Measurements from ENCODE around the gene PAX5.

Gene PAX5

DNA sequence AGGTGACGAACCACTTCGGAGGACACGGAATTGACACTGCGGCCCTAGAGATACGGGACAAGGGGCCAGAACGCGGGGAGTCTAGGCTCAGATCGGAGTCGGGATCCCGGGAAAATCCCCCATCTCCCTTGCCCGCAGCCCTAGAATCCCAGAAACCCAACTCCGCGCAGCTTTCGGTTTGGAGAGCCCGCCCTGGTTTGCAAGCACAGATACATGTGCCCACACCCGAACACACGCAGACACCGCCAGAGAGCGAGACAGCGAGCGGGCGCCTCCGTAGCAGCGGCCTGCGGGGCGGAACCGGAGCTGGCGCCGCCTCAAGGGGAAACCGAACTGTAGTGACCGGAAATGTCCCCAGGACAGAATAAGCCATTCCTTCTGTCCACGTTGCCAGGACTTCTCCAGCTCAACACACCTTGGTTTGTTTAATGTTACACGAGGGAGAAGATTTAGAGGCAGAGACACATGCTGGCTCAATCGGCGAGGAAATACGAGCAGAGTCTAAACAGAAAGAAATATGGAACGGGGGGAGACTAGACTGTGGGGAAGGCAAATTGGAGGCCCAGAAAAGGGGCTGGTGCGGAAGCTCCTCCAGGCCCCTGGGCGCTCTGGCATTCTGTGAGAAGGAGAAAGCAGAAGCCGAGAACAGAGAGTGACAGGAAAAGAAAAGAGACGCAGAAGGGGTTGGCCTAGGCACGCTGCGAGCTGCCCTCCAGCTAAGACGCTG, 2.9 kb upstream of the PAX5 start:
- DNase-seq: peak; percentile 86

DNA sequence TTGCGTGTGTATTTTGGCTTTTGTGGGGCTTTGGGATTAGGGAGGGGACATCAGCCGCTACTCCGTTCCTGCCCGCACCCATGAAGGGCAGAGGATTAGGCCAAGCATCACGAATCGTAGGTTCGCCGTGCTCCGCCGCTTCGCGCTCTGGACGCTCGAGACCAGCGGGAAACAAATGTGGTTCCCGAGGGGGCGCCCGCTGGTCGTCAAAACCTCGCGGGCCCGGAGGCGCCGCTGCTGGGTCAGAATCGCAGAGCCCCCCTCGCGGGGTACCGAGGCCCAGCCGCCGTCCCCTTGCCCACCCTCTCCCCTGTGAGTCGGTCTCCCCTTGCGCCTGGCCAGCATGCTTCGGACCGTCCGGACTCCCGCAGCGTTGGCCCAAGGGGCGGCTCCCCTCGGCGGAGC, 2.3 kb upstream of the PAX5 start:
- peak; percentile 80 for DNase-seq

DNA sequence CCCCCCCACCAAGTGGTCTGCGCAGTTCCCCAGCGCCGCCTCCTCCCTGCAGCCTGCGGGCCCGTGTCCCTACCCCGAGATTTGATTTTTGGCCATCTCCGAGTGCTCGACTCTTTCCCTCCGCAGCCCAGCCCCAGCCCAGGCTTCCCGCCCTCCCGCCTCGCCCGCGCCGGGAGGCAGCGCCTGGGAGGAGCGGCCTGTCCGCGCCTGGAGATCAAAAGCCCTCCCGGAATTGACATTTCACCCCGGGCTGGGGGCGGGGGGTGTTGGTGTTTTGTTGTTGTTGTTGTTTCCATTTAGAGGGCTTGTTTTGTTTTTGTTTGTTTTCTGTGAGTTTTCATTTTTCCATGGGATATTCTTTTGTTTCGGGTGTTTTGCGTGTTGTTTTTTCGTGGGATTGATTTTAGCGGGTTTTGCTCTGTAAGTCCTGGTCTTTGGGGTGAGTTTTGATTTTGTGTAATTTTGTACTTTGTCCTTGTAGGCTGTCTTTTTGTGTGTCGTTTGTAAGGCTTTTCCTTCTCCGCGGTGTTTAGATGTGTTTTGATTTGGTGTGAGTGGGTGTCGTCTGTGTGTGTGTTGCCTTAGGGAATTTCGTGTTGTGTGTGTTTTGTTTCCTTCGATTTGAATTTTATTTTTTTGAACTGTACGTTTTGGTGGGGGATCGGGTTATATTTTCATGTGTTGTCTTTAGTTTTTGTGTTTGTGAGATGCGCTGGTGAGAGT, 1.7 kb upstream of the PAX5 start:
- DNase-seq: peak; percentile 70

DNA sequence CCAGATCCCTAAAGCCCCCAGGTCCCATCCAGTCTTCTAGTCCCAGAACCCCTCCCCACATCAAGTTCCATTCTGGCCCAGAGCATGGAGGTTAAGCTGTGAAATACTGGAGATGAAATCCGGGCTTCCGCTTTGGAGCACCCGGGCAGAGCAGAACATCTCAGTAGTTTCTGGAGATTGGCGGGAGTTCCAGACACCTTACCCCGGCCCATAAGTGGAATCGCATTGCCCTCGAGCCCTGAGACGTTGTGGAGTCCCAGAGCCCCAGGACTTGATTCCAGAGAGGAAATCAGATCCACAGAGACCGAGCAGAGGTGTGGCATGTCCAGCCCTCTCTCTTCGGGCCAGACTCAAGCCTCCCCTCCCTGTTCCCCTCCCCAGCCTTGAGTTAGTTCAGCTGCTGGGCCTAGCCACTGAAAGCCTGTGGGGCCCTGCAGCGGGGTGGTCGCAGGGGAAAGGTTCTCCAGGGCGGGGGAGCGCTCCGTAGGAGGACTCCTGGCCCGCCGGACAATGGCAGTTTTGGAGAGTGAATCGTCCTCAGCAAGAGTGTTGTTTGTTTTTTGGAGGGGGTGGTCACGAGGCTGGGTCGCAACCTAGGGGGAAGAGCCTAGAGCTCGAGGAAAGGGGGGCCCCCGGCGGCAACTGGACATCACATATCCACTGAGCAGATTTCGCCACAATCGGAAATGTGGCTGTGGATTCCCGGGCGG, 1.0 kb upstream of the PAX5 start:
- peak; percentile 70 for DNase-seq

DNA sequence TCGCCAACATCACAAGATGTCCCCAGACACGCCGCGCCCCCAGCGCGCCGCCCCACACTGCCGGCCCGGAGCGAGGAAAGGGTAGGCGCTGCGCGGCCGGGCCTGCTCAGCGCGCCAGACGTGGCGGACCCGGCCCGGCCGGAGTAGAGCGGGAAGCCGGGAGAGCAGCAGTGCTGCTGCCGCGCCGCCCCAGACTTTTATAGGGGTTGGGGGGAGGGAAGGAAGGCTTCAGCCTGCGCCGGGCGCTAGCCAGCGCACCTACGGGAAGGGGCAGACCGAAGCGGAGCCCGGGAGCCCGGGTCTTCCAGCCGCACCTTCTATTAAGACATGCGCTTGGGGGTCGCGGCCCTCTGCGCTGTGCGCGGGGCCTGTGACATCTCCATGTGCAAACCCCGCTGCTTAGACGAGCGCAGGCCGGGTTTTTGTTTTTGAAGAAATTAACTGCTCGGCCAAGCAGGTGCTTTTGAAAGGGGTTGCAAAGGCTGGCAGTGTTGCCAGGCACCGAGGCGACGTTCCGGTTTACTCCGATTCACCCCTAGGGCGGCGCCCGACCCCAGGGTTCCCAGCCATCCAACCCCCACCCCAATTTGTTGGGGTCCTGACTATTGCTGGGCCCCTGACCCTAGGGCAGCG, 353 bp upstream of the PAX5 start:
- DNase-seq: peak; percentile 87

DNA sequence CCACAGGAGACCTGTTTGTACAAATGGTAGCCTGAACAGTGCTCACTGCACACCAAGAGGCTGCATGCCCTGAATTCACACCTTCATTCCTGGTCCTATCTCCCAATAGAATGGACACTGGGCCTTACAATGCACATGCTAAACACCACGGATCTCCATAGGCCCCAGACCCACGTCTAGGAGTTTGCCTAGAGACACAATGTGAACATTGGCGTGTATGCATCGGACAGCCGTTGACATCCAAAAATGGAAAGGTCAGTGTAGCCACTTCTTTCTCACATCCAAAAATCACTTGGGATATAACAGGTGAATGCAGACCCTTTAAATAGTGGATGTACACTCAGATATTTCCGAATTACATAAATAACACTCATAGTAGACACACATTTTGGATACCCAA, 927 bp downstream of the PAX5 start:
- DNase-seq: no peak

DNA sequence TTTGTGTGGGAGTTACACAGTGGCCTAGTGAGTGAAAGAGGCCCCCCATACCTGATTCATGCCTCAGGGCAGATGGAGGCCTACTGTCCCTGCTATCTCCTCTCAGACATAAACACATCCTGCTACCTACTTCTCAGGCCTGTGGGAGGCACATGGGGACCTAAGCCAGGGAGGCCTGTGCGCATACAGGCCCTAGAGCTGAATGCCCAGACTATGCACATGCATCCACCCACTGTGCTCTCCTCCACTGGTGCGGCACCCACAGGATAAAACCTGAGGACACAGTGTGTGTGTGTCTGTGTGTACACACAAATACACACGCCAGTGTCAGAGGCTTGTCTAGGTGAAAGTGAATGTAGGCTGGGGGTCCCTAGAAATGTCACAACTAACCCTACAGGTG, 1.4 kb downstream of the PAX5 start:
- no peak for DNase-seq

DNA sequence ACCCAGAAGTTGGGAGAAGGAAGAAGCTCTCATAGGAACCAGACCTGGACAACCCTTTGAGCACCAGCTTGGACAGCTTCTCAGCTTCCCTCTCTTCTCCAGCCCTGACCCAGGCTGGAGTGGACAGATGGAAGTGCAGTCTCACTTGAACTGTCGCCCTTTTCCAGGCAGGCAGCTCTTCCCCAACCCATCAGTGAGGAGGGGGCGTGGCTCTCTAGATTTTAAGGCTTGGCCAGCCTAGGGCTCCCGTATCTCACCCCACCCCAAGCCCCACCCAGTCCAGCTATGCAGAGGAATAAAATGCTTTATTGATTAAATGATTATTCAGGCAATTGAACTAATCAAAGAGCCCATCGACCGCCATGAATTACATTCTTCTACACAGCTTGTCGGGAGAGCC, 2.2 kb downstream of the PAX5 start:
- DNase-seq: no peak

DNA sequence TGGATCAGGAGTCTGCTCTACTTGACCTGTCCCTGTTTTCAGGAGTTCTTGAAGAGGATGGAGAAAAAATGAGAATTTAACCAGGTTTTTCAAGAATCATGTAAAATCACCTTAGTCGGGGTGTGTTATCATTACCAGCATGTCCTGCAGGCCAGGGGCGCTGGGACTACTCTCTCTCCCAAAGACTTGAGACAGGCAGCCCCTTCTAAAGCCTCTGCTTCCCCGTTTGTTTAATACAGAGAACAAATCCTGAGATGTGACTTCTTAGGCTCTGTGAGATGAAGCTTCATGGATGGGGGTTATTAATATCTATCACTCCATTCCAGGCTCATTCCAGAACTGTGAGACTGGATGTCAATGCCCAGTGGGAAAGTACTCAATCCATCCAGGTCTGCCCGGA, 3.0 kb downstream of the PAX5 start:
- no peak for DNase-seq

DNA sequence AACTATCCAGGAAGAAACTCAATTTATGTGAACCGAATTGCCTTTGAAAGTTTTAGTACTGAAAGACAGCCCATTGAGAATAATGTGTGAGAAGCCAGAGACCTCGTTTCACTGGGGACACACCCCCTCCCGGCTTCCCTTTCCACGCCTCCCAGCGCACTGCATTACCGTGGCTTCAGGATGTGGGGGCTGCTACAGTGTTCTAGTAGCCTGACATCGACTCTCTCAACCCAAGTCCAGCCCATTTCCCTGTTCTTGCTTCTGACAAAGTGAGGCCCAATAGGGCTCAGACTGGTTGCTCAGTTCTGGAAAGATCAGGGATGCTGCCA, 3.5 kb downstream of the PAX5 start:
- DNase-seq: no peak

DNA sequence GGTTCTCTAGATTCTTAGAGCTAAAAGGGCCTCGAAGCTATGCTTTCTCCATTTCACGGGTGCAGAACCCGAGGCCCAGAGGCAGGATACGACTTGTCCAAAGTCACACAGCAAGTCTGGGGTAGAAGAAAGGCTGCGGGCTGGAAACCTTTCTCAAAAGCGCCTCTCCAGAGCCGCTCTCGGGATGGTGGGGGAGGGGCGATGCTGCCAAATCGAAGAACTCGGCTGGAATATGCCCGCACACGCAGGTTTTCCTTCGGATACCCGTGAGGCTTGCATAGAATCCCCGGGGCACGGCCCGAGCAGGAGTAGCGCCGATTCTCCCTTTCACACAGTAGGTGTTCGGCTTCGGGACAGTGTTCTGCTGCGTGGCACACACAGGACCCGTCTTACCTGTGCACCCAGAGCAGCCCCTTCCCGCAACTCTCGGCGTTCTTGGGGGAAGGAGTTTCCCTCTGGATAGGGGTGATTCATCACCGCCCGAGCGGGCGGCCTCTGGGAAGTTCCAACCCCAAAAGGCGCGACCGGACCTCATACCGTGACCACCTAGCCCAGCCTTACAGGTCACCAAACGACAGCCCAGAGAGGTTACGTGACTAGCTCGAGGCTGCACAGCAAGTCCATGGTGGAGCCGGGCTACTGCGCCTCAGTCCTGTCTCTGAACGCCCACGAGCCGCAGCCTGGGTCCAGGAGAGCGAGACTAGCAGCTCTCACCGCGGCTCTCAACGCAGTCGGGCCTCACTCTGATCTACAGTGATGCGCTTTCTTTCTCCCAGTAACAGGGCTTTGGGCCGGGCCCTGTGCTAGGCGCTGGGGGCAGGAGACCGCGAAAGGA, 4.1 kb downstream of the PAX5 start:
- DNase-seq: no peak

DNA sequence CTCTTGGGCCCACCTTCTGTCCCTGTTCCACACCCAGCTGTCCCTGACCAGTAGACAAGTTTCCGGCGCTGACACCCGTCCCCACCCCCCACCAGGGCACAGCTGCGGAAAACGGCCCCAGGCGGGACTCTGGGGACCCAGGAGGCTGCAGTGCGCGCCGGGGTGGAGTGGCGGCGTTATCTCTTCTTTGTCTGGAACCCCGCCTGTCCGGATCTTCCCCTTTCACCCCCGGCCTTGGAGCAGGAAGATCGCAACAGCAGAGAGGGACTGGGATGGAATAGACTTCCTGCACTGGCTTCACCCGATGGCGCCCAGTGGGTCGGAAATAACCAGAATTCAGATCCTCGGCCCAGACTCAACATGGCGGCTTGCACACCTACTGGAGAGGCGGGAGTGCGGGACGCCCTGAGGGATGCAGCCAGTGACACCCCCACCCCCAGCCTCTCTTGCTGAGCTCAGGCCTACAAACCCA, 4.7 kb downstream of the PAX5 start:
- peak; percentile 58 for DNase-seq

DNA sequence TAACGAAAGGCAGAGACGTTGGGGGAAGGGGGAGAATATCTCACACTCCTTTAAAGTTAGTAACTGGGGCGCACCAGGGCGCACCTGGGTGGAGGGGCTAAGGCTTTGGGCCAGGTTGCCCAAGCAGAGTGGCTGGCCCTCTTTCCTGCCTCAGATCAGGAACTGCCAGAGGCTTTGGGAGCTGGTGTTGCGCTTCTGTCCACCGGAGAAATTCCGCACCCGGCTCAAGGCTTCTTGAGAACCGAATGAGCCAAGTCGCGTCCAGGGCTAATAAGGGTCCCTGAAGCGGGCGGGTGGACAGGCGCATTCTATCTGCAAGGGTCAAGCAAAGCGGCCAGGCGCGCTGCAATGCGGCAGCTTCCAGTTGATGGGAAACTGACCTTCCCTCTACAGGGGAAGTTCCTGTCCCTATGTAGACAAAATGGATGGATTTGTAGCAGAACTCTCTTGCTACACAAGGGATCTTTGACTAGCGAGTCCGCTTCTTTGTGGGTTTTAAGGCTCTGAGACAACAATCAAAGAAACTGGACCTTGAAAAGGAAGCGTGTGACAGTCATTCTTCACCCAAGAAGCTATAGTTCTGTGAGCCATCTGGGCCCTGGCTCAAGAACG, 5.5 kb downstream of the PAX5 start:
- DNase-seq: no peak

DNA sequence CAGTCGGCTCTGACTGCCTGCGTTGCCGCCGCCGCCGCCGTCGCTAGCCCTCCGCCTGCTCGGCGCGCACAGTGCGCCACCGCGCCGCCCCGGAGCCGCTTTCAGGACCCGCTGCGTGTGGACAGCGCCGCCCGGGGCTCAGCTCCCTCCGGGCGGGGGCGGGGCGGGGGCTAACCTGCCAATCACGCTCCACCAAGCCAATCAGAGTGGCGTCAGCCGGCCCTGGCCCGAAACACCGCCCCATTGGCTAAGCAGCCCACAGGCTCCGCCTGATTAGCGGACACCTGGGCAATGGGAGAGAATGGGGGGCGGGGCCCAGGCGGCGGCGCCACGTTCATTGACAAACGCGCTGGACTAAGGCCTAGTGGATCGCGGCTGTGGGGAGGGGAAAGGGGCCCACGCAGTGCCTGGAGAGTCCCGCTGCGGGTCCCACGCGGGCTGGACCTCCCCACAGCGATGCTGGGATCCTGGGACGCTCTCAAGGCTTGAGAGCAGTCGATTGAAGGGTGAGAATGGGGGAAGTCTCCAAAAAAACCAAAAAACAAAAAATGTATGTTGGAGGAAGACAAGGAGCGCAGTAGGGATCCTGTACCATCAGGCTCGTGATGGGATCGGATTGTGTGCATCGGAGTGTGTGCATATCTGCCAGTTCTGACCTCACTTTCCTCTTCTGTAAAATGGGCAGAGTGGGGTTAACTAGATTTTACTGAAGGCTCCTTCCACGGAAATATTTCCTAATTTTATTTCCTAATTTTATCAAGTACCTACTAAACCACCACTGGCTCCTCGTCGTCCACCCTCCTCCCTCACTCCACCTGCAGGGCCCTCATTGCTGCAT, 6.3 kb downstream of the PAX5 start:
- DNase-seq: peak; percentile 99

DNA sequence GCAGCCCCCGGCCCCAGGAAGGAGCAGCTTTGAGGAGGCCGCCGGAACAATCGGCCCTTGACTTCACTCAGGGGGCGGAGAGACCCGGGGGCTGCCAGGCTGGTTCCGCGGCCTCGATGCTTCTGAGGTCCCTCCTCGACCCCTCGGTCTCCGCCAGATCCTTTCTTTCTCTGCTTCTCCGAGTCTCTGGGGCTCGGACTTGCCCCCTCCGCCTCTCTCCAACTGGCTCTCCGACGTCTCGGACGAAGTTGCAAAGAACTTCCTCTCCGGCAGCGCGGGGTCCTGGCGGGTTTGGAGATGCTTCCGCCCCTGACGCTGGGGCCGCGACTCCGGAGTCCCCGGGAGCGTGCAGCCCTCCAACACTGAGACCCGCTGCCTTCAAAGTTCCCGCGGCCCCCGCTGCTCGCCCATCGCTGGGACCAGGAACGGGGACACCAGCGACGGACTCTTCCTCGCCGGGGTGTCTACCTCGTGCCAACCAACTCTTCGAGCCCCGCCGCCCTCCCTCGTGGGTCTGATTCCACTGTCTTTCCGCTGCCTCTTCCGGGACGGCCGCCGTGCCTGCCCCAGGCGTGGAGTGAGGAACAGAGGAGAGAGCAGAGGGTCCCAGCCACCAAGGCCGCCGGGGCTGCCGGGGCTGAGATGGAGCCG, 7.0 kb downstream of the PAX5 start:
- peak; percentile 62 for DNase-seq

DNA sequence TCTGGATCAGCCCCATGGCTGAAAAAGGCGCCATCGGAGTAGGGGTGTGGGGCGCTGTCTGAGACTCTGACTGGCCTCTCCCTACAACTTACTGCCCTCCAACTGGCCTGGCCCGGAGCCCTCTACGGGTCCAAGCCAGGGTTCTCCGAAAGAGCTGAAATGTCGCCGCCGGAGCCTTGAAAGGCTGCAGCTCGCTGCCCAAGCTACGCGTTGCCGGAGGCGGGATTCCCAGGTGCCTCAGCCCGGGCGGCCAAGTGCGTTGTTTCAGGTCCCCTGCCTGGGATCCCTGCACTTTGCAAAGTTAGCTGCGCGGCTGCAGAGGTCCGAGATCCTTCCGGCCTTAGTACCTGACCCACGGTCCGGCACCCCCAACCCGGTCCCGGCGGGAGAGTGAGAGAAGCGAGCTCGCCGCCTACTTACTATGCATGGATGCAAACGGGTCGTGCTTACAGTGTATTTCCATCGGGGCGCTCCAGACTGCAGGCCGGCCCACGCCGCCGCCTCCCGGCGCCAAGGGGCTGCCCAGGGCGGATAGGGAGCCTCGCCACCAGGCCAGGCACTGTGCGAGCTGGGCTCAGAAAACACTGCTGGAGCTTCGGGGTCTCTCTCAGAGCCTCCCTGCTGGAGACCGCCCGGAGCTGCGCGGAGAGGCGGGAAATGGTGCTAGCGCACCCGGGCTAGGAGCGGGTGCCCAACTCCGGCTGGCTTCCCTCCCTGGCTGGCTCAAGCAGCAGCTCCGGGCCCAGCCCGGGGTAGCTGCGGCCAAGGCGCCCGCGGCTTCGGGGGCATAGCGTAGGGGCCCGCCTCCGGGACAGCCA, 7.7 kb downstream of the PAX5 start:
- DNase-seq: peak; percentile 65

DNA sequence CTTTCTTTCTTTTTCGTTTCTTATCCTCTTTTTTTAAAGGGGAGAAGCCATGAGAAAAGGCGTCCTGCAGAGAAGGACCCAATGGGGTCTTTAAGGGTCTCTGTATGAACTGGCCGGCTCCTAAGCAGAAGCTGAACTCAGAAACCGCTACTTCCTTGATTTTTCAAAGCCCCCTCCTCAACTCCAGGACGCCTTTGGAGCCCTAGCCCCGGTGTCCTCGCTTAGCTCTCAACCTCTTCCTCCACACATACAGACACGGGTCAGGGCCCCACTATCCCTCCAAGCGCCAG, 8.3 kb downstream of the PAX5 start:
- DNase-seq: no peak

DNA sequence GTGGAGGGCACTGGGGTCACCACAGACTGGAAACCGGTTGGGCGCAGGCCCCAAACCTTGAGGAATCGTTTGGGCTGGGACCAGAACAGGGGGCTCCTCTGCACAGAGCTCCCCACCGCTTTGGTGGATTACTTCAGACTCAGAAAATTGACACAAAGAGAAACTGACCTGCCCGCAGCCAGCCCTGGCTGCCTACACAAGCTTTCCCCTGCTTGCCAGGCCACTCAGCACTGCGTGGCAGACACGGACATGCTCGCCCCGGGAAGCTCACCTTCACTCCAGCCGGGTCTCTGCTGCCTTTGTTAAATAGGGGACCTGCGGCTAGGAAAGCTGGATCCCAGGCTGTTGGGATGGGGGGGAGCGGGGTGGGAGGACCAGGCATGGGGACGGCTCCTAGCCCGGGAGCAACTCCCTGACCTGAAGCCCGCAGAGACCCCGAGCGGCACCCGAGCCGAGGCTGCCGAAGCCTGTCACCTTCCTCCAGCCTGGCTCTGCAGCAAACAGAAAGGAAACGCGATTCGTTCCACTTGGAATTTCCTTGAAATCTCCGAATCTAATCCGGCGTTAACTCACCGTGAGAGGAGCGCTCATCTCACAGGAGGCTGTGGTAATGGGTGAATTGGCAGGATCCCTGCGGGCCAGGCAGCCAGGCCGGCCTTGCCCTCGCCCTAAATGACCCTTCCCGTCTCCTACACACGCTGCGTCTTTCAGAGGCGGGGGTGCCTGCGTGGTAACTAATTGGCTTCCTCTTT, 8.8 kb downstream of the PAX5 start:
- DNase-seq: no peak

DNA sequence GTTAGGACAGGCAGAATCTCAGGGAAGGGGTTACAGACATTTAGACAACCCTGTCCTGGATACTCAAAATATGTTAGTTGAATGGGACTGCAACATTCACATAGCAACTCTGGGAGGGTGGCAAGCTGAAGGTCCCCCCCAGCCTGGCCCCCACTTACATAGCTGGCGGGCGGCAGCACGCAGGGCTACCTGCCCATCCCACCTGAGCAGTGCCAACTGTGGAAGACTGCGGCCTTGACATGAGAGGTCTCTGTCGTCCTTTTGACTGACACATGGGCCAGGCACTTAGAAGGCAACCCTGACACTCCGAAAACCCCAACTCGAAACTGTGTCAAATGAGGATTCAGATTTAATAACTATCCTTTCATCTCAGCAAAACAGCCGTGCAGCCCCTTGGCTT, 16.5 kb downstream of the PAX5 start:
- DNase-seq: no peak

All from NCI-H146 (cell line).